ENCODE measurements around the gene ROMO1. TPM values are rescaled to one million over a fixed set of nuclear protein-coding genes. Genes with fewer than 3 reads are reported as not detected.
"Not testable (repeated sequence)": the region's sequence is repeated elsewhere in the genome, so short reads cannot be mapped to it uniquely, and the experiment has no call there.

Gene ROMO1
- total RNA-seq, 1 donor from 2014 or later: 110 TPM

DNA sequence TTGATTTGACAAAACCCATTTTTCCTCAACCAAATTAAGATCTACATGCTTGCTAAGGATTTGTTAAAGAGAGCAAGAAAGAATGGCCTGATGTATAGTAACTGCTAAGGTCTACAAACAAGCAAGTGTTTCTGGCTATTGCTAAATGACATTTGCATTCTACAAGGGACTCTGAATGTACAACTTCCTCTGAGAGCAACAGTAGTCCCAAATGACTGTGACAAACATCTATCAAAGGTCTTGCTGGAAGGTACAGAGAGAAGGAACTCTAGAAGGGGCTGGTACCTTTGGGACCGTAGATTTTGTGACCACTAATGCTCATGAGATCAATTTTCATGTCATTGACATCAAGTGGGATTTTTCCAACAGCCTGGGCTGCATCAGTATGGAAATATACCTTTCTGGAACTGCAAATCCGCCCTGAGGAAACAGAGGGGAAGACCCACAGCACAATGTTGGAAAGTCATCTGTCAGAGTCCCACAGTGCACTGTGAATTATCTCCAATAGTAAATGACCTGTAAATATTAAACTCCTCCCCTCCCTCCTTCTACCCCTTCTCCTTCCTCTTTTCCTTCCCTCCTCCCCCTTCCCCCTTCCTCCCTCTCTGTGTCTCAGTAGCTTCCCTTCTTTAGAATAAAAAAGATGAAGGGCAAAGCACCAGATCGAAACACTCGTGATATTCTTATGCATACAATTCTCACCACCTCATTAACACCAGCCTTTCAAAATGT, 18.6 kb upstream of the ROMO1 start:
- no peaks in the 10 kb centered on the region for H3K4me1 Mint-ChIP-seq (ENCODE audit: unreplicated experiment)
- peaks cover 11% of the 10 kb centered on the region for H3K36me3 Mint-ChIP-seq (ENCODE audit: unreplicated experiment)
- H3K4me3 Mint-ChIP-seq (ENCODE audit: unreplicated experiment): no peak overlapping the region
- TF ChIP-seq, protein P1, sequence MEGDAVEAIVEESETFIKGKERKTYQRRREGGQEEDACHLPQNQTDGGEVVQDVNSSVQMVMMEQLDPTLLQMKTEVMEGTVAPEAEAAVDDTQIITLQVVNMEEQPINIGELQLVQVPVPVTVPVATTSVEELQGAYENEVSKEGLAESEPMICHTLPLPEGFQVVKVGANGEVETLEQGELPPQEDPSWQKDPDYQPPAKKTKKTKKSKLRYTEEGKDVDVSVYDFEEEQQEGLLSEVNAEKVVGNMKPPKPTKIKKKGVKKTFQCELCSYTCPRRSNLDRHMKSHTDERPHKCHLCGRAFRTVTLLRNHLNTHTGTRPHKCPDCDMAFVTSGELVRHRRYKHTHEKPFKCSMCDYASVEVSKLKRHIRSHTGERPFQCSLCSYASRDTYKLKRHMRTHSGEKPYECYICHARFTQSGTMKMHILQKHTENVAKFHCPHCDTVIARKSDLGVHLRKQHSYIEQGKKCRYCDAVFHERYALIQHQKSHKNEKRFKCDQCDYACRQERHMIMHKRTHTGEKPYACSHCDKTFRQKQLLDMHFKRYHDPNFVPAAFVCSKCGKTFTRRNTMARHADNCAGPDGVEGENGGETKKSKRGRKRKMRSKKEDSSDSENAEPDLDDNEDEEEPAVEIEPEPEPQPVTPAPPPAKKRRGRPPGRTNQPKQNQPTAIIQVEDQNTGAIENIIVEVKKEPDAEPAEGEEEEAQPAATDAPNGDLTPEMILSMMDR (IDR thresholded peaks at IDR 0.05): no peak
- no peaks in the 10 kb centered on the region for H3K9me3 Mint-ChIP-seq (ENCODE audit: unreplicated experiment)
- no peak for DNase-seq (ENCODE audit: extremely low spot score, unreplicated experiment)
- no peak overlapping the region for H3K27ac Mint-ChIP-seq (ENCODE audit: unreplicated experiment)
- H3K27me3 Mint-ChIP-seq (ENCODE audit: unreplicated experiment): no peaks in the 10 kb centered on the region

DNA sequence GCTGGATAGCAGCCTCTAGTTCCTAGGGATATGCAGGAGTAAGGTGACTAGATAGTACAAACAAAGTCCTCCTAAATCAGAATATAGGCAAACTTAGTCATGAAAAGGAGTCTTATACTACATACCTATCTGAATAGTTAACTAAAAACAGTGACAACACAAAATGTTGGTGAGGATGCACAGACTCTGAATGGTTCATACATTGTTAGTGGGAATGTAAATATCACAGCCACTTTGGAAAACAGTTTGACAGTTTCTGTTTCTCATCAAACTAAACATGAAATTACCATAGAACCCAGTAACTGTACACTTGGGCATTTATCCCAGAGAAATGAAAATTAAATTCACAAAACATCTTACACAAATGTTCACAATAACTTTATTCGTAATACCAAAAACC, 17.2 kb upstream of the ROMO1 start:
- no peak overlapping the region for H3K4me3 Mint-ChIP-seq (ENCODE audit: unreplicated experiment)
- H3K27ac Mint-ChIP-seq (ENCODE audit: unreplicated experiment): no peak overlapping the region
- H3K27me3 Mint-ChIP-seq (ENCODE audit: unreplicated experiment): no peaks in the 10 kb centered on the region
- H3K4me1 Mint-ChIP-seq (ENCODE audit: unreplicated experiment): no peaks in the 10 kb centered on the region
- peaks cover 11% of the 10 kb centered on the region for H3K36me3 Mint-ChIP-seq (ENCODE audit: unreplicated experiment)
- H3K9me3 Mint-ChIP-seq (ENCODE audit: unreplicated experiment): no peaks in the 10 kb centered on the region
- no peak for DNase-seq (ENCODE audit: extremely low spot score, unreplicated experiment)
- TF ChIP-seq, protein P1 (IDR thresholded peaks at IDR 0.05): no peak

DNA sequence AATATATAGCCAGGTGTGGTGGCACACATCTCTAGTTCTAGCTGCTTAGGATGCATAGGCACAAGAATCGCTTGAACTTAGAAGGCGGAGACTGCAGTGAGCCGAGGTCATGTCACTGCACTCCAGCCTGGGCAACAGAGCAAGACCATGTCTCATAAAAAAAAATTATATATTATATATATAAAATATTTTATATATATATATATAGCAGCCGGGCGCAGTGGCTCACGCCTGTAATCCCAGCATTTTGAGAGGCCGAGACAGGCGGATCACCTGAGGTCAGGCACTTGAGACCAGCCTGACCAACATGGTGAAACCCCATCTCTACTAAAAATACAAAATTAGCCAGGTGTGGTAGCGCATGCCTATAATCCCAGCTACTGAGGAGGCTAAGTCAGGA, 13.8 kb upstream of the ROMO1 start:
- DNase-seq (ENCODE audit: extremely low spot score, unreplicated experiment): peak; percentile 27
- H3K4me3 Mint-ChIP-seq (ENCODE audit: unreplicated experiment); H3K4me1 Mint-ChIP-seq (ENCODE audit: unreplicated experiment); H3K9me3 Mint-ChIP-seq (ENCODE audit: unreplicated experiment); H3K27ac Mint-ChIP-seq (ENCODE audit: unreplicated experiment); H3K27me3 Mint-ChIP-seq (ENCODE audit: unreplicated experiment): not testable (repeated sequence)
- H3K36me3 Mint-ChIP-seq (ENCODE audit: unreplicated experiment): peaks cover 21% of the 10 kb centered on the region

DNA sequence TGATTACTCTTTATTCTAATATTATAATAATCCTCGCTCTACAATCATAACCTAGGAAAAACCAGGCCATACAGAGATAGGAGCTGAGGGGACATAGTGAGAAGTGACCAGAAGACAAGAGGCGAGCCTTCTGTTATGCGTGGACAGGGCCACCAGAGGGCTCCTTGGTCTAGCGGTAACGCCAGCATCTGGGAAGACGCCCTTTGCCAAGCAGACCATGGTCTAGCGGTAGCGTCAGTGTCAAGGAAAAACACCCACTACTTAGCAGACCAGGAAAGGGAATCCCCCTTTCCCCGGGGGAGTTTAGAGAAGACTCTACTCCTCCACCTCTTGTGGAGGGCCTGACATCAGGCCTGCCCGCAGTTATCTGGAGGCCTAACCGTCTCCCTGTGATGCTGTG, 12.3 kb upstream of the ROMO1 start:
- H3K27ac Mint-ChIP-seq (ENCODE audit: unreplicated experiment); H3K9me3 Mint-ChIP-seq (ENCODE audit: unreplicated experiment); H3K4me1 Mint-ChIP-seq (ENCODE audit: unreplicated experiment); DNase-seq (ENCODE audit: extremely low spot score, unreplicated experiment); H3K4me3 Mint-ChIP-seq (ENCODE audit: unreplicated experiment); H3K27me3 Mint-ChIP-seq (ENCODE audit: unreplicated experiment): not testable (repeated sequence)
- TF ChIP-seq, protein P1 (IDR thresholded peaks at IDR 0.05): peak; percentile 33
- H3K36me3 Mint-ChIP-seq (ENCODE audit: unreplicated experiment): peaks cover 16% of the 10 kb centered on the region

DNA sequence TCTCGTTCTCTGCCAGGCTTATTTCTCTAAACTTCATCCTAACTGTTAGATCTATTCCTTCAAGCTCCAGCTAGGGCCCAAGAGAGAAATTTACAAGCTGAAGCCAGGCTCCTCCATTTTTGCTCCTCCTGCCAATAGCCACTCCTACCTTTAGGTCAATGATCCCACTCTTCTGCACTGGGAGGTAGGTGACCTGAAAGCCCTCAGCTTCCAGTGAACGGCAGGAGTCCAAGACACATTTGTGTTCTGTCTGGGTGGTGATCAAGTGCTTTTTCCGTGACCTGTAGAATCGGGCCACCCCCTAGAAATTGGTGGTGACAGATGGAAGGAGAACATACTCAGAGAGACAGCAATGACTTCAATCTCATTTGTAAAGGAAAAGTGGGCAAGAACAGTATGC, 8.9 kb upstream of the ROMO1 start:
- H3K4me1 Mint-ChIP-seq (ENCODE audit: unreplicated experiment): no peaks in the 10 kb centered on the region
- peak; percentile 11 for DNase-seq (ENCODE audit: extremely low spot score, unreplicated experiment)
- H3K36me3 Mint-ChIP-seq (ENCODE audit: unreplicated experiment): peaks cover 19% of the 10 kb centered on the region
- no peak overlapping the region for H3K27ac Mint-ChIP-seq (ENCODE audit: unreplicated experiment)
- no peaks in the 10 kb centered on the region for H3K9me3 Mint-ChIP-seq (ENCODE audit: unreplicated experiment)
- no peak overlapping the region for H3K4me3 Mint-ChIP-seq (ENCODE audit: unreplicated experiment)
- TF ChIP-seq, protein P1 (IDR thresholded peaks at IDR 0.05): no peak
- H3K27me3 Mint-ChIP-seq (ENCODE audit: unreplicated experiment): no peaks in the 10 kb centered on the region

All from osteocyte (in vitro differentiated cells).